NK-92 treated with Interleukin-12 subunit alpha and Interleukin-12 subunit beta, amount 100 ng/mL, for 24 hours (cell line): Measurements from ENCODE around the gene CAMSAP2.

Source experiments
- DNase-seq: peaks from one replicate; lab custom pipeline; 2025; lab: John Stamatoyannopoulos, UW

Gene CAMSAP2

GRCh38 chr1:200899954-200900867, 161.5 kb downstream of the CAMSAP2 start:
- no peak for DNase-seq

- no peak for DNase-seq
Measured at GRCh38 chr1:200900877-200901276, 162.2 kb downstream of the CAMSAP2 start.

GRCh38 chr1:200901350-200901749, 162.7 kb downstream of the CAMSAP2 start:
- no peak for DNase-seq

- DNase-seq = no peak
Measured at GRCh38 chr1:200901796-200902444, 163.2 kb downstream of the CAMSAP2 start.

GRCh38 chr1:200903793-200904192, 165.1 kb downstream of the CAMSAP2 start:
- no peak for DNase-seq

- no peak for DNase-seq
Measured at GRCh38 chr1:200904772-200905171, 166.1 kb downstream of the CAMSAP2 start.

GRCh38 chr1:200905411-200906052, 166.8 kb downstream of the CAMSAP2 start:
- DNase-seq = peak; percentile 67

- no peak for DNase-seq
Measured at GRCh38 chr1:200906491-200906890, 167.8 kb downstream of the CAMSAP2 start.

GRCh38 chr1:200907611-200908097, 169.0 kb downstream of the CAMSAP2 start:
- peak; percentile 41 for DNase-seq

GRCh38 chr1:200908191-200908868, 169.6 kb downstream of the CAMSAP2 start:
- no peak for DNase-seq

- DNase-seq = no peak
Measured at GRCh38 chr1:200909071-200909470, 170.4 kb downstream of the CAMSAP2 start.

GRCh38 chr1:200909757-200910239, 171.1 kb downstream of the CAMSAP2 start:
- DNase-seq = no peak
